GM19025 (cell line): ENCODE results near the gene CTNND2.

Source experiments
- ATAC-seq: cut with Tn5 transposase; IDR thresholded peaks from one replicate; pipeline ENCODE4 v1.9.1; 2021; ENCODE audit warnings: mild to moderate bottlenecking, low read depth, moderate library complexity; ENCODE audit not compliant: unreplicated experiment

The CTNND2 gene

DNA sequence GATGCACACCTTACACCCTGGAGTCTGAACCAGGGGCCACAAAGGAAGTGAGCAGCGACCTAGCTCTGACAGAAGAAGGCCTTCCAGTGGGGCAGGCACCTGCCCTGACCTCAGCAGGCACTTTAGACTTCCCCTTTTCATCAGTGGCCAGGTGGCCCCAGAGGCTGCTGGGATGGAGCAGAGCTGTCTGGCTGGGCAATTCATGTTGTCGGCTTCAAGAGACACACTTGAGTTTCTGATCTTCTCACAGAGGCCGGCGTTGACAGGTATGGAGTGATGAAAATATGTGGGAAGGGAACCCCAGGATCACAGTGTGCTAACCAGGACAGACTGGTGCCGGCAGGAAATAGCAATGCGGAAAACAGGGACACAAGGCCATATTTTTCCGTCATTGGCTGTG lies 375.5 kb downstream of the CTNND2 start:
- no peak for ATAC-seq

GRCh38 chr5:11527652-11528349 lies 376.4 kb downstream of the CTNND2 start:
- ATAC-seq = no peak

- no peak for ATAC-seq
Observed at GRCh38 chr5:11525020-11525419, 379.2 kb downstream of the CTNND2 start.

- no peak for ATAC-seq
Observed at GRCh38 chr5:11524188-11524587, 380.1 kb downstream of the CTNND2 start.

GRCh38 chr5:11522796-11523195 lies 381.4 kb downstream of the CTNND2 start:
- no peak for ATAC-seq

DNA sequence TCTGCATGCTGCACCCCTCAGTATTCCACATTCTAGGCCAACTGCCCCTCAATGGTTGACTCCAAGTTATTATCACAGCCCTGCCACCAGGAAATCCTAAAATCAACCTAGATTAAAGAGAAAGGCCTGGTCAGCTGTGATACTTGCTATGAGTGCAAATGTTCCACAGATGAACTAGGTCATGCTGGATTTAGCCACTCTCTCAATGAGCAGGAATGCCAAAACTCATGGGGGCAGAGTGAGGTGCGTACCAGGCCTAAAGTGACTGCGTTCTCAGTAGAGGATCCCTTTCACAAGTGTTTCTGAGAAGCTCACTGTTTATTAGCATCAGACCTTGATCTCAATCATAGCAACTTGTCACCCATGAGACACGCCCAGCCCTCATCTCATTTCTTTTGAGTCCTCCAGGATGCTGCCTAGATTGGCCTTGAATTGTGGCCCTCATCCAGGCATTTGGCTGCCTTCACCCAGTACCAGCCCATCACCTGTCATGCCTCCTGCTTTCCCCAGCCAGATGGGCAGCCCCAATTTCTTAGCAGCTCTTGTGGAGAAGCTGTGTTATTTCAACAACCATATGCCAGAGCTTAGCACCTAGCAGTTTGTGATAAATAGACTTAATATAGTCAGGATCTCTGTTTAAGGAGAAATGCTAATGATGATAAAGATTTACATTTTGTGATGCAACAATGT lies 383.9 kb downstream of the CTNND2 start:
- no peak for ATAC-seq

GRCh38 chr5:11519236-11519635 lies 385.0 kb downstream of the CTNND2 start:
- ATAC-seq = no peak

DNA sequence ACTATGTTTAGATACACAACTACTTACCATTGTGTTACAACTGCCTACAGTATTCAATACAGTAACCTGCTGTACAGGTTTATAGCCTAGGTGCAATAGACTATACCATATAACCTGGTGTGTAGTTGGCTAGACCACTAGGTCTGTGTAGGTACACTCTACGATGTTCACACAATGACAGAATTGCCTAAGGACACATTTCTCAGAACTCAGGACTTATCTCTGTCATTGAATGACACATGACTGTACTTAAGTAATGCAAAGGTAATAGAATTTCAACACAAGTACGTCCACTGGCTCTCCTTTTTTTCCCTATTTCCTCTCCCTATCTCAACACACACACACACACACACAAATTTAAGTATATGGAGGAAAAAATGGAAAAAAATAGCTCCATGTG lies 385.6 kb downstream of the CTNND2 start:
- no peak for ATAC-seq

DNA sequence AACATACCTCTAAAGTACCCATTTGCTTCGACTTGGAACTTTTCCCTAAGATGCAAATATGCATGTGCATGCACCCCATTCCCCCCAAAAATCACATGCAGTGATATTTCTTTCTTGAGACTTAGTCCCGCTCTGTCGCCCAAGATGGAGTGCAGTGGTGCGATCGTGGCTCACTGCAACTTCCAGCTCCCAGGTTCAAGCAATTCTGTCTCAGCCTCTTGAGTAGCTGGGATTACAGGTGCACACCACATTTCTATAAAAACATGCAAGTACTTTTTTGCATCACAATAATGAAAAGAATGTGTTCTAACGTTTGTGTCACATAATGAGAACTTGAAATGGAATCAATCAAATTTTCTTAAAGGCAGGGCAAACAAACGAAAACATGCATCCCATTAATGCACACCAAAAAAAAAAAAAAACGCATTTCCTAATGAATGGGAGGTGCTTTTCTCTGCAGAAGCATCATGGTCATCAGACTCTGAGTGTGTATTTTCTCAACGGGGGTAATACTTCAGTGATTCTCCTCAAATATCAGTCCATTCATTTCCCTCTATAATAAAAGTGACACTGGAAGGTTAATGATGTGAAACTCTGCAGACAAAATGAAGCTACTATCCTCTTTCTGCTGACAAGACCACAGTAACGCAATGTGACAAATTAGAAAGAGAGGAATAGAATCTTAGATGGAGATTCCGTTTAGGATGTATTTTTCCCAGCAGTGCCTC lies 389.4 kb downstream of the CTNND2 start:
- no peak for ATAC-seq

DNA sequence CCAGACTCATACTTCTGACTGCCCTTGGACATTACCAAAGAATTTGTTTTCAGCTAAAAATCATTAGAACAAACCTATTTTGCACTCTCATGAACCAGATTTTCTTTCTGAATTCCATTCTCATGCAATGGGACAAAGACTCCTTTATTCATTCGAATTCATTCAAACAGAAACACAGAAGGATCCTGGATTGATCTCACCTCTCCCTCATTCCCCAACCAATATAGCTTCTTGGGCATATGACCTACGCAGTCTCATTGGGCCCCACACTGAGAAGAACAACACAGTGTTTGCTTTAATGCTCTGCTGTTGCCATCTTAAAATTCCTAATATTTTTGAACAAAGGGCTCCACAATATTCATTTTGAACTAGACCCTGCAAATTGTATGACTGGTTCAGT lies 392.4 kb downstream of the CTNND2 start:
- no peak for ATAC-seq

- no peak for ATAC-seq
Observed at GRCh38 chr5:11510889-11511288, 393.4 kb downstream of the CTNND2 start.

GRCh38 chr5:11509793-11510192 lies 394.5 kb downstream of the CTNND2 start:
- no peak for ATAC-seq

GRCh38 chr5:11507156-11507910 lies 396.9 kb downstream of the CTNND2 start:
- no peak for ATAC-seq

DNA sequence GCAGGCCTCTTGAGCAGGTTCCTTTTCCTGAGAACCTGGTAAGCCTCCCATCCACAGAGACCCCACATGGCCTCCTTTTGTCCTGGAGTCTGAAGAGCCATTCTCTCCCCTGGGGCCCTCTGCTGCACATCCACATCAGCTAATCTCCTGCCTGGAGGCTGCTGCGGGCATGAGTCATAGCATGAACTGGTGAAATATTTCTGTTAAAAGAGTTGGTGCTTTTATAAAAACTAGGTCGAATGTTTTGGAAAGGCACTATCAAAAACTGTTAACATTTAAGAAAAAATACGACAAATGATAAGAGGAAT lies 399.4 kb downstream of the CTNND2 start:
- ATAC-seq = no peak

DNA sequence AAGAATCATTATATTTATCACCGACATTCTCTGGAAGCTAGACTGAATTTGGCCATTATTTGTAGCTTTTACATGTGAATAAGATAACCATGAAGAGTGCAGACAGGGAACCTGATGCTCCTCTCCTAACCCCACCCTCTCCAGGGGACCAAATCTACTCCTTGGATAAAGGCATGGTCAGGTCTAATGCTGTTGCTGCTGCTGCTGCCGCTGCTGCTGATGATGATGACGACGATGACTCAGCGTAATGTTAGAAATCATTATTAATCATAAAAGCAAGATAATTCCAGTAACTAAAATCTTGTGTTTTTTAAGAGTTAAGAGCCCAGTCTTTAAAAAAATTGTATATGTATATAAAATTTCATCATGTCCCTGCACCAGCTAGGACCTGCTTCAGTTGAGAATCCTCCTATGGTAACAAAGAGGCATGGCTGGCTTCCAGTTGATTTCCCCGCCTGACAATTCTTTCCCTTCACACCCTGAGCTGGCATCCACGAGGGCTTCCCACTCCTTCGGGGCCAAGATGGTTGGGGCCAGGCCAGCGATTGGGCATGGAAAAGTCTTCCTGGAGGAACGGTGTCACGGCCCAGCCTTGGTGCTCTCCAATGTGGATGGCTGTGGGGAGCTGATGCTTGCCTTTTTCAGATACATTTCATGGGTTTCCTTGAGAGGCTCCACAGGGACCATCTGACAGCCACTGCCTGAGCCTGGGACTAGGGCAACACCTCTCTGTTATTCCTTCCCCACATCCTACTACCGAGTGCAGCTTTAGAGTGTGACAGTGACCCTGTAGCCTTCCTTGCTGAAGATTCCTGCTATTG lies 400.0 kb downstream of the CTNND2 start:
- ATAC-seq = no peak

DNA sequence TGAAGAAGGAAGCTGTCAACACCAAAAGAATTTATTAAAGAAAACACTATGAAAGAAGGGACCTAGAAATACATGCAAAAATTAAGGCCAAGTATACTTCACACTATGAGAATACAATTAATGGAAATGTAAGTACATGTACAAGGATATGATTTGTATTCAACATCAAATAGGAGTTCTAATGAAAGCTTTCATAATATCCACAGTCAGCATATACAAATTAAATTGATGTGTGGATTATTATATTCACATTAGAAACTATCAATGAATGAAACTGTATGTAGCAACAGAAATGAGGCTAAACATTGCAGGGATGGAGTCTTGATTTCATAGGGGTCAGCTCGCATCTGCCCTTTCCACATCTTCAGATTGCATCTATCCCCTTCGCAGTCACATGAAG lies 401.5 kb downstream of the CTNND2 start:
- no peak for ATAC-seq

DNA sequence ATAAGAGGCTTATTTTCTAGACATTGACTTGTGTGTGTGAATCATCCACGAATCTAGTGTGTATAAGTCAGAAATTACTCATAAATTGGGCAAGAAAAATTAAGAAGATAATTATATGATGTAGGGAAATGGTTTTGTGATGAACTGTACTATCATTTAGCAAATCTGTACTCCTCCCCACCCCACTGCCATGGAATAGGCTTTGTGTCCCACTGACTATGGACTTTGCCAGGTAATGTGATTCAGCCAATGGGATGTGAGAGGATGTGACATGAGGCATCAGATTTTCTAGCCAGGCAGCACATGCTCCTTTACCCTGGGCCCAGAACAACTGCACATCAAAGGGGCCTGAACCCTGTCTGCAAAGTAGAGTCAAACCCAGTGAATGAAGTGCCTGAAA lies 406.6 kb downstream of the CTNND2 start:
- no peak for ATAC-seq

DNA sequence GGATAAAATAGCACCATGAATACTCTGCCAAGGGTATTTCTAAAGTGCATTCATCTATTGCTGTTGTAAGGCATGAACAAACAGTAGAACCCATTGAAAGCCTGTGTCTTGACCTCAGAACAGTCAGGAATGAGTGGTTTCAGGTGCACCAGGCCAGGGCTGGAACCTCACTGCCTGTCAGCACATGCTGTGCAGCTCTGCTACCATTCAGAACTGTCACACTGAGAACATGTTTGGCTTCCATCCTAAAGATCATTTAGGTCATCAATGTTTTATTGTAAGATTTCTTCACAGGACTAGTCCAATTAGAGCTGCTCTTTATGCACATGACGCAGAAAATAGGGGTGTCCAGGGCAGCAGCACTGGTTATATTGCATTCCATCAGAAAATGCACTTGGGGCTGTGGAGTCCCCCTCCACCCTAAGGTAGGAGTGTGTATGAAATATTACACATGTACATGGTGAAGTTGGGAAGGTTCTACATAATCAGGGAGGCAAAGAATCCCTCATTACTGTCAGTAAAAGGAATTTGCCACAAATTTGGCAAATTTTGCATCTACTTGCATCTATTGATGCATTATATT lies 408.0 kb downstream of the CTNND2 start:
- ATAC-seq = no peak

DNA sequence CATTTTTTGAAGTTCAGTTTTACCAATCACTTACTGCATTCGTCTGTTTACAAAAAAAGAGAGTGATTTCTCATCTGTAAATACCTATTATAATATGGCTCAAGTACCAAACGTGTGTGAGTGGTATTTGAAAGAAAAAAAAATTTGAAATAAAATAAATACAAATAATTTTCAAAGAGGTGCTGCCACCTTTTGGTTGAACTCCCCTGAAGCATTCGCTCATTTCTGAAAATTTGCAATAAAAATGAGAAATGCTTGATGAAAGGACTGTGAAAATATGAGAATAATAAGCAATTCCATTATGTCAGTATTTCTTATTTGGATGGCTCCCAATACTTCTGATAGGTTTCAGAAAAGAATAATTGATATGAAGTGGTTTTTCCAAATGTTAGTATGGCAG lies 409.9 kb downstream of the CTNND2 start:
- ATAC-seq = no peak
